GM18499 (cell line): ENCODE results near the gene RASGEF1B.

ENCODE experiments used
- ATAC-seq: cut with Tn5 transposase; IDR thresholded peaks from one replicate; pipeline ENCODE4 v1.9.1; 2021; ENCODE audit warnings: moderate number of reproducible peaks; ENCODE audit not compliant: insufficient read depth, unreplicated experiment

Gene RASGEF1B

DNA sequence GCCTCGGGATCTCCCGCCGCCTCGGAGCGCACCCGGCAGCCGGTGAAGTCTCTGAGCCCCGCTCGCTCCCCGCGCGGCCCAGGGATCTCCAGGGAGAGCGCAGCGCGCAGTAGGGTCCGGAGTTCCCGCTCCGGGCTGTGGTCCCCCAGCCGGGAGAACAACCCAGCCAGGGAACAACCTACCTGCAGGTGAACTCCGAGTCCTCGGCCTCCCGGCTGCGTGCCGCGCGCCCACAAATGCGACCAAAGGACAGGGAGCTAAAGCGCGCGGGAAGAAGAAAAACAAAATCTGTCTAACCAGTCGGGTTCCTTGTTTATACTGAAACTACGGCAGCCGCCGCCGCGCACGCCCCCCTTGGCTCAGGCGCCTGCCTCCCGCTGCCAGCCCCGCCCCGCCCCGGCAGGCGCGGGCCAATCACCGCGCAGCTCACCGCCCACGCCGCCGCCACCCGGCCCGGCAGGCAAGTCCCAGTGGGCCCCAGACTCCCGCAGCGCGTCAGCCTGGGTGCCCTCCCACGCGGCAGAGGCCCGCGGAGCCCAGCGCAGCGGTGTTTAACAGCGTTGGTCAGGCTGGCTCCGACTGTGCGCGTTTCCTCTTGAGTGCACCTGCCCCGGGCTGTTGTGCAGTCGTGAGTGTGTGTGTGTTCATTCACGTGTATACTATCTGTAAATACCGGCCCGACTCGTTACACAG lies at the start of gene RASGEF1B:
TSS of gene RASGEF1B (minus strand) at position 320 of the 693 bp plus-strand sequence. CDS start 12,399 bp downstream, outside the sequence.
- peak; percentile 70 for ATAC-seq

DNA sequence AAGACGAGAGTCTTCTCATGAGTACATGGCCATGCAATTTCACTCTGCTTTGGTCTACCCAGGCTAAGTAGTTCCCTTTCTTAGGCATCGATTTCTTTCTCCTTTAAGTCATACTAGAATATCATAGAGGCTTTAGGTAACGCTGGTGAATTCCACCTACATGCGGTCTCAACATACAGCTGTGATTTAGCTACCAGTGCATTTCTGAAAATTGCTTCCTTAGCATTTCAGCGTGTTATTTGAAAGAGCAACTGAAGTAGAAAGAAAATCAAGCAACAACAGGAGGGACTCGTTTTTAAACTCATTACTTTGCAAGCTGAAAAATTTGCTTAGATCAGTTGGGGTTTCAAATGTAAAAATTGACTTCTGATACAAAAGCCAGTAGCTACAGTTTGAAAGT lies 48.1 kb upstream of the RASGEF1B start:
- ATAC-seq = no peak

DNA sequence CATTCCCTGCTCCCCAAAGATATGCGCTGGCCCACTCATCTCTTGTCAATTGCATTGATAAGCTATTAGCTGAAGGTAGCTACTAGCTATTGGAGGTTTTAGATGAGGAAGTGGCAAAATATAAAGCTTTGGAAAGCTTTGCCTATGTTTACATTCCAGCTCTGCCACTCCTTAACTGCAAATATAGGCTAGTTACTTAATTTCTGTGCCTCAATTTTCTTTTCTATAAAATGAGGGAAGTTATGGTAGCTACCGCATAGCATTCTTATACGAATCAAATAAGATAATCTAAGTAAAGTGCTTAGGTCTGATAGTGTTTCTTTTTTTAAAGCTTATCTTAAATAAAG lies 47.7 kb upstream of the RASGEF1B start:
- ATAC-seq = no peak

DNA sequence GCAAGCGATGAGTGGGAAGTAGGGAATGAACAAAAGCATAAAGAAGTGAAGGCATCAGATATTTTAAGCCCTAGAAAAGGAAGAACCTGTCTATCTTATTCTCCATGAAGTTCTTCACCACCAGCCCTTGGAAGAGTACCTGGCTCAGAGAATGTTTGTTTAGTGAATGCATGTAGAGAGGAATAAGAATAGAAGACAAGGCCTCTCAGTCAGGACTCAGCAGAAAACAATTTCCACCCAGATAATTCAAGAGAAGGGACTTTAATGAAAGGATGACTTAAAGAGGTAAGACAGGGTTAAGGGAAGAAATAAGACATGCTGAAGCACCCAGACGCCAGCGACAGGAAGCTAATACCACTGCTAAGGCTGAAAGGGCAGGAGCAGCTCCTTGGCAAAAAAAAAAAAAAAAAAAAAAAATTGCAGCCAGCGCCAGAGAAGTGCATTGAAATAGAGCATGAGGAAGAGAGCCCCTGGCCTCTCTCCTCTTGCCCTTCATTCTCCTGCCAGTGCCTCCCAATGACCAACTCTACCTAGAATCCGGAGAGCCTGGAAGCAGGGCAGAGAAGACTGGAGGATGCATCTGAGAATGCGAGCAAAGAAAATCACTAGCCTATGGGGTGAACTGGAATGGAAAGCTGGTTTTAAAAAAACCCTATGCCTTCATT lies 47.2 kb upstream of the RASGEF1B start:
- no peak for ATAC-seq

DNA sequence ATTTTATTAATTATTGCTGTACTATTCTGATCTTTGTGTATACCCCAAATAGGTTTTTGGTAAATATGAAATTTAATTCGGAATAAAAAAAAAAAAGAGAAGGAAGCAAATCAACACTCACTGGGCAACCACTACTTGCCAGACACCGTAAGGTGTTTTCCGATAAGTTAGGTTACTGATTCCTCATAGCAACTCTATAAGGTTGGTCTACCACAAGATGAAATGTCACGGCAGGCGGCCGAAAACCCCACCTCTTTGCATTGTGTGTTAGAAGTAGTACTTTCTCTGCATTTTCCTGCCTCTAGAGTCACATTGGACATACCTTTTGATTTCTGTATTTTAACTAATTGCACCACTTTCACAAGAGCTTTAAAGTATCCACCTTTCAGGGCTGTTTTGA lies 44.5 kb upstream of the RASGEF1B start:
- no peak for ATAC-seq

DNA sequence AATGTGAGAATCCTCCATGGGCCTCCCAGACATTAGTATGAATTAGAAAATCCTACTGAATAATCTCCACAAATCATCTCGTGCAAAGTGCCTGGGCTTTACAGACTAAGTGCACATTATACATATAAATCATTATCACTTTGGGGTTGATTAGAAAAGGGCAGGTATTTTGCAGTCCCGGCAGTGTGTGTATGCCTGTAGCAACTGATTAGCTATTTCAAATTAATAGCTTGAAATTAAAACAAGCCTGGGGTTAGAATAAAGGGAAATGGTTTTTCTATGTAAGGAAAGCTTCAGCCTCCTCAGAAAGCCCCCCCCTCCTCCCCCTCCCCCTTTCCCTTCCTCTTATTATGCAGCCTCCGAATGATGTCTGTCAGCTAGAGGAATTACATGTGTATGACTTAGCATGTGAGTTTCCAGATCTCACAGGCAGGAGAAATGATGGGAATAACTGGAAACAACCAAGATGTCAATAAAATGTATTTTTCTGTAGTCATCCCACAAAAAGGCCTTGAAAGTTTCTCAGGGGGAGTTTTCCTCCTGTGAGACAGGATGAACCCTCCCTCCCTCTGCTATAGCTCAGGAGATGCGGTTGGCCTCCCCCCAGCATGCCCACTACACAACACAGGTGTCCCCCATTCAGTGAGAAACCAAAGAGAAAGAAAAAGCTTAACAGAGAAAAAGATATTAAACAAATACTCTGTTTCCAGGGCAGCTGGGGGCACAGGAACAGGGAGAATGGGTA lies 41.2 kb upstream of the RASGEF1B start:
- ATAC-seq = no peak

DNA sequence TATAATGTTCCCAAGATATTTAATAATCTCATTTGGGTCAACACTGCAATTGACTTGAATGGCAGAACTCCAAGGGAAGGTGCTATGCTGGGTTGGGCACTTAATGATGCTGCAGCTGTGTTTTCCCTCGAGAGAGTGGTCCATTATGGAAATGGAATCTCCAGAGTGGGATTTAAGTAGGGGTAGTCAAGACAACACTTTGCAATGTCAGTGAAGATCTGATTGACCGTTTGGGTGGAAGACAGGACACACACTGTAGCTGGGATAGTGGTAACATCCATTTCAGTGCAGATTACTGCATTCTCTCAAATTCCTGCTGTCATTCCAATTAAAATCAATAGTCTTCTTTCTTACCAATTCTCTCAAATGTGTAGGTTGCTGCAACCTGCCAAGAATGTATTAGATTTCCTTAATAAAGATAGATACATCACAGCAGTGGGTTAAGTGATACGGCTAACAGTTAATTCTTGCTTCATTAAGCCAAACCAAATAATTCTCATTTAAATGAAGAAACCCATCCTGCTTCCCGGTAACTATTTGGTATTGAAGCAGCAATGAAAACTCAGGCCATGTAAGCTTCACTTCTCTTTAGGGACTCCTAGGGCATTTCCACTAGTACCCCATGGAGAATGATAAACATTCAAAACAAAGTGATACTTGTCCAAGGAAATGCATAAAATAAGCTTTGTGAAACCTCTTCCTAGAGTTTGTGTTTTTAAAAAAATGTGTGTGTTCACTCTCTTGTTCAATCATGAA lies 40.5 kb upstream of the RASGEF1B start:
- ATAC-seq = no peak

DNA sequence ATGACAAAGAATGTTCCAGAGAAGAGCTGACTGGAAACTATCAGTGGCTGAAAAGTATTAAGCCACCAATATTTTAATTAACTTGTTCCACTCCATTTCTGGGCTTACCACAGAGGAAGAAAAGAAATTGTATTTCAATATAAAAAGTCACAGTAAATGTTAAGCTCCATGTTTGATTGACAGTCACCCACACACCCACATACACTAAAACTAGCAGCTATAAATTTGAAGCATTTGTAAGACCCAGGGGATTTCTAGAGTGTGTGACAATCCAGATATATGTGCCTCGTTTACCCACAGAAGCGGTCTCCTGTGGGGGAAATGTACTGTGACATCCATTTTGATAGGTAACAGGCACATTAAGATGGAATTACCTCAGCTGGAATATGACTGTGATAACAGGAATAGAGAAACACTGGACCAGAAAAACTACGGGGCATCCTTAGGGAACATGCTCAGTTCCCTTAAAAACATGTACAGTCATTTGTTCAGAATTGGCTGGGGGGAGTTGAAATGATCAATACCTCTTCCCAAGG lies 39.0 kb upstream of the RASGEF1B start:
- no peak for ATAC-seq

DNA sequence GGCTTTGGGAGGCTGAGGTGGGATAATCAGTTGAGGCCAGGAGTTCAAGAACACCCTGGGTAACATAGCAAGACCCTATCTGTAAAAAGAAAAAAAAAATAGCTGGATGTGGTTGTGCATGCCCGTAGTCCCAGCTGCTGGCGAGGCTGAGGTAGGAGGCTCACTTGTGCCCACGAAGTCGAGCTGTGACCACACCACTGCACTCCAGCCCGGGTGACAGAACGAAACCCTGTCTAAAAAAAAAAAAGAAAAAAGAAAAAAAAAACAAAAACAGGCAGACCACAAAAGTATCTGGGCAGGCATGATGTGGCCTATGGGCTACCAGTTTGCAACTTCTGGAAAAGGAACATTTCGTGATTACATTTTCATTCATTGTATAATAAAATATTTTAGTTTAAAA lies 38.1 kb upstream of the RASGEF1B start:
- no peak for ATAC-seq

DNA sequence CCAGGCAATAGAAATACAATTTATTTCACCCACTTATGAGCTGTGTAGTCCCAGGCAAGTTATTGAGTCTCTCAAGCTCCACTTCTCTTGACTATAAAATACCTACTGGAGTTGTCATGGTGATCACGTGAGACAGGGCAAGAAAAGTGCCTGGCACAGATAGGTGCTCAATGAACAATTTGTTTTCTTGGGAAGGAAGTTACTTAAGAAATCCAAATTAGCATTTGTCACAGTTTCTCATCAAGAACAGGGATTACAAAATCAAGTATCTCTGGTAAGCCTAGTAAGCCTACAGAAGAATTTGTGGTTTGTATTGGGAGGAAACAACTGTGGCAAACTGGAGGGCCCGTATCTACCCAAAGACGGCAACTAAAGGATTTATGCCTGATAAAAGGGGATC lies 37.5 kb upstream of the RASGEF1B start:
- no peak for ATAC-seq

DNA sequence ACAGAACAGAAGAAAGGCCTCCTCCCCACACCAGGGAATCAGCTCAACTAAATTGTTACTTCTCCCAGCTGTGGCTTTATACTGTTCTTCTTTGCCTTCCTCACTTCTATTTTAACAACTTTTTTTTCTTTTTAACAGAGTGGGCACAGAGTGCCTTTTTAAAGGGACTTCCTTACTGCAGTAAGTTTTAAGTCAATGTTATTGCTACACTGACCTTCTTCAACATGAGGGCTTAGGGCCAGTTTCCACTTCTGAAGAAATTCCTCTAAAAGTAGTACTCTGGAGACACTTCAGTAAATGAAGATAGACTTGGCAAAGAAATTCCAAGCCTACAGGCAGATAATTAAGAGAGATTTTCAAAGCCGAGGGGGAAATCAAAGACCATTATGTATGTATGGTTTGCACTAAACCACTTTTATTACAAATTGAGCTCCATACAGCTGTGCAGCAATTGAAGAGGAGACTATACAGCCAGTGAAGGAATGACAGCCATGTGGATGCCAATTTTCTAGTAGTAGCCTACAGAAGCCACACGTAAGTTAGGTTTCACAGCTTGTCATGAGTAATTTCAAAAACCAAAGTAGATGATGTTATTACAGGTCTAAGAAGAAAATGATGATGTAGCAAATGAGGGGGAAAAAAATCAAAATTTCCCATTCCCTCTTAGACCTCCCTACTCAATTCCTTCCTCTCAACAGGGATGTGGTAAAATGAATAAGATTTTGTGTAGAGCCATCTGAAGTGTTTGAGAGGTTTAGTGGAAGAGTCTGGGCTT lies 36.9 kb upstream of the RASGEF1B start:
- no peak for ATAC-seq

DNA sequence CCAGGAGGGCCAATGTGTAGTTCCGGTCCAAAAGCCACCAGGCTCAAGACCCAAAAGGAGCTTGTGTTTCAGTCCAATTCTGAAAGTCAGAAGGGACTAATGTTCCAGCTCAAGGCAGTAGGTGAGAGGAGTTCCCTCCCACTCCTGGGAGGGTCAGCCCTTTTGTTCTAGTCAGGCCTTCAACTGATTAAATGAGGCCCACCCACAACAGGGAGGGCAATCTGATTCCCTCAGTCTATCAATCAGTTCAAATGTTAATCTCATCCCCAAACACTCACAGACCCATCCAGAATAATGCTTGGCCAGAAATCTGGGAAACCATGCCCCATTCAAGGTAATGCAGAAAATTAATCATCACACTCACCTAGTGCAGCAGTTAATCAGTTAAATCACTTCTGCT lies 35.8 kb upstream of the RASGEF1B start:
- no peak for ATAC-seq

DNA sequence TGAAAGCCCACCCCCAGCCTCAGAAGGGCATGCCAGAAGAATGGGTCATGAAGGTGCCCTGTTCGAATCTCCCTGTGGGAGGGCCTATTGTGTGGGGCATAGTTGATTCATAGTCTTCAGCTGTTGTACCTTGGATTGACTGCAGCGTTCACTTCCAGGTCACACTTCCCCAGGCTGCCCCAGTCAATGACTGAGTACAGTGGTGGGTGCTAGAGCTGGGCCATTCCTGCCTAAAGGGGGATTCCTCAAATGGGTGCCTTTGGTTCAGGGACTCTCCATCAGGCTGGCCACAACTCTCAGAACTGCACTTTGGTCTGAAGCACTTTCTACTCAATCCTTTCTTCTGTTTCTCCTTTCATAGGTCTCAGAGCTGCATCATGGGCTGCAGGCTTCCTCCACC lies 35.0 kb upstream of the RASGEF1B start:
- ATAC-seq = peak; percentile 58

DNA sequence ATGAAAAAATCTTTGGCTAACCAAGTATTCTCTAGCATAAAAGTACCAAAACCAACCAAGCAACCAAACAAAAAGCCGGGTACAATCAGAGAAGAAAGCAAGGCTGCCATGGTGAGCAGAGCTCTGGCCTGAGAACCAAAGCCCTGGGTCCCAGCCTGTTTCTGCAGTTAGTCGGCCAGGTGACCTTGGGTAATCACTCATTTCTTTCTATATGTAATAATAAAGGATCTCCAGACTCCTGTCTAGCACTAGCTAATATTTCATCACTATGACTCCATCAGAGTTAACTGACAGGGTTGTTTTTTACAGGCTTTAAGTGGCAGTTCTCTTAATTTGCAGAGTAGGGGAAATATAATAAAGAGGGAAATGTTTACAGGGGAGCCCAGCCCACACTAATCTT lies 34.0 kb upstream of the RASGEF1B start:
- ATAC-seq = no peak

DNA sequence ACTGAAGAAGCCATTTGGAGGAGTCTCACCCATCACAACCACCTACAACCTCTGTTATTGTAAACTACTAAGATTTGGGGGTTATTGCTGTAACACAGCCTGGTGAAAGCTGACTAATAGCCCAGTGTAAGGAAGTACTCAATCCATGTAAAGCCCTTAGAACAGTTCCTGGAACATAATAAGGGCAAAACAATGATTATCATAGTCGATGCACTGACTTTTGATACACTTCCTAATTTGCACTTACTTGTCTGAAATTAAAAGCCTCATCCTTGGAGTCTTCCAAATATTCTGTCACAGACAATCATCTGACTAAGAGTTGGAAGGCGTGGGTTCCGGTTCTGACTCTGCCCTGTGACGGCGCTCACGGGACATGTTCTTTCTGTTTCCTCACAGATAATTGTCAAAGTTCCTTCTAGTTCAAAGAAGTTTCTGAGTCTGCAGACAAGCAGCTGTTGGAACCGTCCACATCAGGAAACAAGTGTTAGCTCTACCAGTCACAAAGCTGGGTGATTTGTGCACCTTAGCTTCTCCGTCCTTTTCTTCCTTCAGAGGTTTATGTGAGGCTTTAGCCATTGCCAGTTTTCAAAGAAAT lies 33.4 kb upstream of the RASGEF1B start:
- ATAC-seq = no peak

DNA sequence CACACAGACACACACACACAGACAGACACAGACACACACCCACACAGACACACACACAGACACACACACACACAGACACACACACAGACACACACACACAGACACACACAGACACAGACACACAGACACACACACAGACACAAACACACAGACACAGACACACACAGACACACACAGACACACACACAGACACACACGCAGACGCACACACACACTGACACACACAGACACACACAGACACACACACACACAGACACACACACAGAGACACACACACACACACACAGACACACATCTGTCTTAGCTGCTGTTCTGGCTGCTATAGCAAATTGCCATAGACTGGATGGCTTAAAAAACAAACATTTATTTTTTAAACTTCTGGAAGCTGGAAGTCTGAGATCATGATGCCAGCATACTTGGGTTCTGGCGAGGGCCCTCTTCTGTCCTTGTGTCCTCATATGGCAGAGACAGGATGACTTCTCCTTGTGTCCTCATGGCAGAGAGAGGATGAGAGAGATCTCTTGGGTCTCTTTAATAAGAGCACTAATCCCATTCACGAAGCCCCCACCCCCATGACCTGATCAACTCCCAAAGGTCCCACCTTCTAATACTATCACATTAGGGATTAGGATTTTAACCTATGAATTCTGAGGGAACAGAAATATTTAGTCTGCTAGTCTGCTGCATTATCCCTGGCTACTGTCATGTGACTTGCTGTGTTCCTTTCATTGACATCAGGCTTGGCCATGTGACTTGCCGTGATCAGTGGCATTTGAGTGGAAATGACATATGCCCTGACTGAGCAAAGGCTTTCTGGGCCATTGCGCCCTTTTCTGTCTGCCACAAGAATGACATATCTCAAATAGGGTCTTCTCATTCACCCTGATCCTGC lies 32.7 kb upstream of the RASGEF1B start:
- no peak for ATAC-seq

DNA sequence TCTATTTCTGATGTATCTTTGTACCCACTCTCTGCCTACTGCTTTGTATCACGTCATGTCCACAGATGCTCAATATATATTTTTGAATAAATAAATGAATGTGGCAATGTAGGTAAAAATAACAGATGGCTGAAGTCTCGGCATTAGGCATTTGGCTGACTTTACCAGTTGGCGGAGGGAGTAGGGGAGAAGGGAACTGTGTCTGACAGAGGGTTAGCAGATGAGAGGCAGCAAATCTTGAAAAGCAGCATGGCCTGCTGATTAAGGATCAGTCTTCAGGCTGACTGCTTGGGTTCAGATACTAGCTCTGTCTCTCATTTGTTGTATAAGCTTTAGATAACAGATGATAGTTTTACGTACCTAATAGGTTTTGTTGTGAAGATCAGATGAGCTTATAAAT lies 31.9 kb upstream of the RASGEF1B start:
- ATAC-seq = no peak

DNA sequence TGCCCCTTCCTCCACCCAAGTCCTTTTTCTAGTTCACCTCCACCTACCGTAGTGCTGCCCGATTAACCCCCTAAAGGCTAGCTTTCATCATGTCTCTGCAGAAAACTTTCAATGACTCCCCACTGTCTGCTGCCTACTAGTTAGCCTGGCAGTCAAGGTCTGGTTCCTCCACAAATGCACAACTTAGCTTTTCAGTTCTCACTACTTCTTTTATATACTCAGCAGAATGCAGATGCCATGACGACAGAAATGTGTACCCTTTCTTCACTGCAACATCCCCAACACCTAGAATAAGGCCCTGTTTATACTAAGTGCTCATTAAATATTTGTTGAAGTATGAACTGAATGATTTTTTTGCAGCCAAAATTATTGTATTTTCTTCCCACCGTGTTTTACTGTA lies 30.9 kb upstream of the RASGEF1B start:
- ATAC-seq = no peak

DNA sequence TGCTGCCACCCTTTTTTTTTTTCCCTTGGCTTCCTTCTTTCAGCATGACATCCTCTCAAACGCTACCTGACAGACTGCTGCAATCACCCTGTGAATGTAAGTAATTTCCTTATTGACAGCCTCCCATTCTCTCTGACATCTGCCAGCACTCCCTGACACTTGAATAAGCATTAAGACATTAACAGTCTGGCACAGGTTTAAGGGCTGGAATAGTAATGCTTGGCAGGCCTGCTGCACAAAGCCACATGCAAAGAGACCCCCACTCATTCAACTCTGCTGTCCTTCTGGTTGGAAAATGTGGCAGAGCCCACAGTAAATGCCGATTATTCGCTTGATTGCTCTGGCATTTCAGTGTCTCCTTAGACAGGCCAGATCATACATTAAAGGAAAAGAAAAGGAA lies 28.1 kb upstream of the RASGEF1B start:
- no peak for ATAC-seq
